ENCODE data around the gene LRCH1. TPM values are rescaled to one million over a fixed set of nuclear protein-coding genes. Genes with fewer than 3 reads are reported as not detected.
A peak's percentile ranks its signal among the peaks of the same experiment; 100 is the strongest.

LRCH1 gene
- total and polyA plus RNA-seq, 2 of the 13 experiments (the other 11 are each of a cell fraction or from before 2014, with no cell fraction given): 4.1 to 12.6 TPM

DNA sequence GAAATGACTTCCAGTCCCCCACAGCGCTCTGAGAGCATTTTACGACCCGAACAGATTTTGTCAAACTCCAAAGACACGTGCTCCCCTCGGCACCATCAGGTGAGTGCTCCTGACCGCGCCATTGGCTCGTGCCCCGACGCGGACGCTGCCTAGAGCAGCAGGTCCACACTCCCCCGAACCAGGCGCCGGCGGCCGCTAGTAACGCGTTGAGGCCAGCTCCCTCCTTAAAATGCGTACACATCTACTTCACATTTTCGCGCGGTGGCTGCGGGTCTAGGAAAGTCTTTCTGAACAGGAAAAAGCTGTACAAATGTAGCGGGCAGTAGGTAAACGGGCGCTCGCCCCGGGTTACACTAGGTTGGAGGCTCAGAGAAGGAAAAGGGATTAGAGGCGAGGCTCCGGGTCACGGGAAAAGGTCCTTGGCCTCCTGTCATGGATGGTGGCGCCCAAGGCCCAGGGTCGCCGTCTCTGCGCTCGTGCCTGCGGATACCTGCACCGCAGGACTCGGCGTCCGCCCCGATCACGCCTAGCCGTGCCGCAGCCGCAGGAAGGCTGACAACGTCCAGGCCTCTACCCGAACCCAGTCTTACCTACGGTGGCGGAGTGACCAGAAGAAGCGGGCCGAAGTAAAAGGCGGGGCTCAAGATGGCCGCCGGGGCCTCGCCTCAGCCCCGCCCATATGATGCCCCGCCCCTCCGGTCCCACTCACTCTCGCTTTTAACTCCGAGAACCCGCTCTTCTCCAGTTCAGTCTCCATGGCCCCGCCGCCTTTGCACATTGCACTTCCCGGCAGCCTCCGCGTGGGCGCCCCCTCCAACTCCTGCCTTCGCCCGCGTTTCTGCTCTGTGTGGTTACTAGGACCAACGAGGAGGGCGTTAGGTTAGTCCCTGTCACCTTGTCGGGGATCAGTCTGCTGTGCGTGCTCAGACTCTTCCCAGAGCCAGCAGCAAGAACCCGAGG lies 243.8 kb downstream of the LRCH1 start, which contains the start of gene ESD (continued):
- TF ChIP-seq, protein P1, sequence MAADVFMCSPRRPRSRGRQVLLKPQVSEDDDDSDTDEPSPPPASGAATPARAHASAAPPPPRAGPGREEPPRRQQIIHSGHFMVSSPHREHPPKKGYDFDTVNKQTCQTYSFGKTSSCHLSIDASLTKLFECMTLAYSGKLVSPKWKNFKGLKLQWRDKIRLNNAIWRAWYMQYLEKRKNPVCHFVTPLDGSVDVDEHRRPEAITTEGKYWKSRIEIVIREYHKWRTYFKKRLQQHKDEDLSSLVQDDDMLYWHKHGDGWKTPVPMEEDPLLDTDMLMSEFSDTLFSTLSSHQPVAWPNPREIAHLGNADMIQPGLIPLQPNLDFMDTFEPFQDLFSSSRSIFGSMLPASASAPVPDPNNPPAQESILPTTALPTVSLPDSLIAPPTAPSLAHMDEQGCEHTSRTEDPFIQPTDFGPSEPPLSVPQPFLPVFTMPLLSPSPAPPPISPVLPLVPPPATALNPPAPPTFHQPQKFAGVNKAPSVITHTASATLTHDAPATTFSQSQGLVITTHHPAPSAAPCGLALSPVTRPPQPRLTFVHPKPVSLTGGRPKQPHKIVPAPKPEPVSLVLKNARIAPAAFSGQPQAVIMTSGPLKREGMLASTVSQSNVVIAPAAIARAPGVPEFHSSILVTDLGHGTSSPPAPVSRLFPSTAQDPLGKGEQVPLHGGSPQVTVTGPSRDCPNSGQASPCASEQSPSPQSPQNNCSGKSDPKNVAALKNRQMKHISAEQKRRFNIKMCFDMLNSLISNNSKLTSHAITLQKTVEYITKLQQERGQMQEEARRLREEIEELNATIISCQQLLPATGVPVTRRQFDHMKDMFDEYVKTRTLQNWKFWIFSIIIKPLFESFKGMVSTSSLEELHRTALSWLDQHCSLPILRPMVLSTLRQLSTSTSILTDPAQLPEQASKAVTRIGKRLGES (CRISPR knock-in tag; IDR thresholded peaks at IDR 0.05; ENCODE audit: borderline replicate concordance): 0 out of 2 replicates have a peak, but pooled peaks have one; percentile 15
- TF ChIP-seq ZNF569 (CRISPR knock-in tag; IDR thresholded peaks at IDR 0.05; ENCODE audit: borderline replicate concordance): no peak
- no peak for TF ChIP-seq DZIP1 (CRISPR knock-in tag; IDR thresholded peaks at IDR 0.05)
- TF ChIP-seq, protein P2, sequence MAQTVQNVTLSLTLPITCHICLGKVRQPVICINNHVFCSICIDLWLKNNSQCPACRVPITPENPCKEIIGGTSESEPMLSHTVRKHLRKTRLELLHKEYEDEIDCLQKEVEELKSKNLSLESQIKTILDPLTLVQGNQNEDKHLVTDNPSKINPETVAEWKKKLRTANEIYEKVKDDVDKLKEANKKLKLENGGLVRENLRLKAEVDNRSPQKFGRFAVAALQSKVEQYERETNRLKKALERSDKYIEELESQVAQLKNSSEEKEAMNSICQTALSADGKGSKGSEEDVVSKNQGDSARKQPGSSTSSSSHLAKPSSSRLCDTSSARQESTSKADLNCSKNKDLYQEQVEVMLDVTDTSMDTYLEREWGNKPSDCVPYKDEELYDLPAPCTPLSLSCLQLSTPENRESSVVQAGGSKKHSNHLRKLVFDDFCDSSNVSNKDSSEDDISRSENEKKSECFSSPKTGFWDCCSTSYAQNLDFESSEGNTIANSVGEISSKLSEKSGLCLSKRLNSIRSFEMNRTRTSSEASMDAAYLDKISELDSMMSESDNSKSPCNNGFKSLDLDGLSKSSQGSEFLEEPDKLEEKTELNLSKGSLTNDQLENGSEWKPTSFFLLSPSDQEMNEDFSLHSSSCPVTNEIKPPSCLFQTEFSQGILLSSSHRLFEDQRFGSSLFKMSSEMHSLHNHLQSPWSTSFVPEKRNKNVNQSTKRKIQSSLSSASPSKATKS (CRISPR knock-in tag; IDR thresholded peaks at IDR 0.05): peak; percentile 57; the same call in 1 of the 2 replicates
- TF ChIP-seq IKZF5 (CRISPR knock-in tag; IDR thresholded peaks at IDR 0.05): 0 out of 2 replicates have a peak, but pooled peaks have one; percentile 63
- peak; percentile 70 for TF ChIP-seq ARID5B (CRISPR knock-in tag; IDR thresholded peaks at IDR 0.05)
- TF ChIP-seq FOXA3 (CRISPR knock-in tag; IDR thresholded peaks at IDR 0.05): peak; percentile 22; the same call in 1 of the 2 replicates
- TF ChIP-seq ATF7 (IDR thresholded peaks at IDR 0.05): no peak
- no peak for TF ChIP-seq ATF7 (CRISPR knock-in tag; IDR thresholded peaks at IDR 0.05)
- no peak for TF ChIP-seq ZNF224 (CRISPR knock-in tag; IDR thresholded peaks at IDR 0.05)
- TF ChIP-seq SKIL (CRISPR knock-in tag; IDR thresholded peaks at IDR 0.05; ENCODE audit: borderline replicate concordance): no peak

All from HepG2 (cell line).